Transverse colon (tissue), 4 donors: ENCODE measurements around the gene PYGM. TPM values are rescaled to one million over a fixed set of nuclear protein-coding genes. Genes with fewer than 3 reads are reported as not detected.
A peak's percentile ranks its signal among the peaks of the same experiment; 100 is the strongest.

Source experiments
- DNase-seq: peaks from one replicate; pipeline ENCODE4 v3.0.0-alpha.2; 2019
- H3K27ac ChIP-seq, 4 donors: fragments of 200-600 bp; sonication (generic); 2 replicates each; pipeline ENCODE4 v1.5.1; 2016 to 2018; ENCODE audit warnings: inconsistent platforms in 4 of 4
- H3K27me3 ChIP-seq: fragments of 200-600 bp; sonication (generic); 2 replicates; pipeline ENCODE4 v1.5.1; 2017; ENCODE audit warnings: inconsistent platforms
- H3K36me3 ChIP-seq, 4 donors: fragments of 200-600 bp; sonication (generic); 2 replicates each; pipeline ENCODE4 v1.5.1; 2017 to 2019; ENCODE audit warnings: inconsistent platforms in 4 of 4
- H3K4me1 ChIP-seq, 4 donors: fragments of 200-600 bp; sonication (generic); 2 replicates each; pipeline ENCODE4 v1.5.1; 2017 to 2020; ENCODE audit warnings: inconsistent platforms in 4 of 4
- H3K4me3 ChIP-seq, 4 donors: fragments of 200-600 bp; sonication (generic); 1 replicate in 1 of 4; 2 replicates in 3 of 4; pipeline versions ENCODE4 v1.5.1 to v1.6.1; 2017 to 2019; ENCODE audit warnings: inconsistent platforms in 4 of 4
- H3K9me3 ChIP-seq, 2 donors: fragments of 200-600 bp; sonication (generic); 2 replicates each; pipeline ENCODE4 v1.5.1; 2017 to 2019; ENCODE audit warnings: inconsistent platforms in 2 of 2
- CTCF ChIP-seq, 5 experiments: fragments of 200-600 bp in 3 of 5; fragments of 450-650 bp in 2 of 5; sonication (generic) in 3 of 5; IDR thresholded peaks; 1 replicate in 2 of 5; 2 replicates in 3 of 5; pipeline ENCODE4 v1.5.1; 2016 to 2017; ENCODE audit warnings: antibody characterized with exemption in 5 of 5, inconsistent platforms in 3 of 5, mild to moderate bottlenecking in 2 of 5, moderate library complexity in 1 of 5
- EP300 ChIP-seq: sonication (generic); formaldehyde crosslinking; IDR thresholded peaks from one replicate; pipeline ENCODE4 v1.6.1; 2017; ENCODE audit warnings: antibody characterized with exemption, low read depth
- POLR2A ChIP-seq: fragments of 450-650 bp; IDR thresholded peaks from one replicate; pipeline ENCODE4 v1.6.1; 2016; ENCODE audit warnings: antibody characterized with exemption, mild to moderate bottlenecking, moderate library complexity
- POLR2AphosphoS5 ChIP-seq, 3 donors: sonication (generic); formaldehyde crosslinking; IDR thresholded peaks; one replicate each; pipeline ENCODE4 v1.6.1; 2016; ENCODE audit warnings: antibody characterized with exemption in 3 of 3
- WGBS, 2 donors: methylation state at CpG; one replicate each; pipeline ENCODE4 v1.1.5; 2018; ENCODE audit warnings: low coverage in 1 of 2; 5-methylcytosine and 5-hydroxymethylcytosine counted together
- in situ Hi-C, 4 donors: fragments of 200-750 bp; cut with MboI; loops; one replicate each; pipeline versions ENCODE4 v1.15.0 to v1.15.1; 2017; ENCODE audit warnings: low sequenced_read_pairs in 3 of 4, low pct_ligation_motif_present in 1 of 4, low pct_unique_long_range_greater_than_20kb in 1 of 4
- intact Hi-C: fragments of 100-400 bp; cut with DNase I; formaldehyde crosslinking; loops from one replicate; pipeline ENCODE4 v1.15.1; 2023; ENCODE audit warnings: low total_unique reads
- total RNA-seq, 4 donors: library from RNA; depleted of rRNA; stranded (reverse); fragments of >200 nt; gene quantifications; one replicate each; pipeline ENCODE4 v1.1.0, GENCODE V29; 2016

PYGM gene
- total RNA-seq, 4 donors from 2014 or later, result 1.2 to 7.9 (median 2.2) TPM

DNA sequence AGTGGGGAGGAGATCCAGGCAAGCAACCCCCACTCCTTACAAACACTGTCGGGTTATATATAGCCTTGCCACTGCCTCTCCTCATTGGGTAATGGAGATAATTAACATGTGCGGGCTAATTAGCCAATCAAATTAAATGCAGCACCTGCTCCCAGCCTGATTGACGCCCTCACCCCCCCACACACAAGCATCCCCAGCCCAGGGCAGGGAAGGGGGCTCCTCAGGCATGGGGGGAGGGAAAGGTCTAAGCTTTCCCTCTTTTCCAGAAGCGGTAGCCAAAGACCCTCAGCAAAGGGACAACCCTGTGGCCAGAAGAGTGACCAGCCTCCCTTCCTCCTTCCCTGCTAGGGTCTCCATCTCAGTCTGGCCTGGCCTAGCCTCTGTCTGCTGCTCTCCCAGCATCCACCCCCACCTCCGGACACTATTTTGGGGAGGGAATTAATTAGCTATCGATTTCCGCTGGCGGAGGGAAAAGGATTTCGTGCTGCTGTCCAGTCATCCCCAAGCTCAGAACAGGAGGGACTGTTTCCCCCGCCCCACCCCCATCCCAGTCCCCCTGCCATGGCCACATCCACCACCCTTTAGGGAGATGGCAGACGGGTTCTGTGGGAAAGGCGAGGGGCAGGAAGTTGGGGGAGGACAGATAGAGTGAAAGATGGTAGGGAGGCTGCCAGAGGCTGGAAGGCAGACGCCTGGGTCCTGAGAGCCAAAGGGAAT, 43.9 kb downstream of the PYGM start:
- DNase-seq, result no peak
- Histone ChIP-seq H3K36me3 (no peaks in the 10 kb centered on the region), H3K27ac (no peak overlapping the region), H3K9me3 (no peaks in the 10 kb centered on the region), H3K27me3 (peaks cover 86% of the 10 kb centered on the region), H3K4me3 (no peak overlapping the region), H3K4me1 (peaks cover 0 to 13% (median 4%) of the 10 kb centered on the region in 4 donors)
- in situ Hi-C loops (no loop called here), intact Hi-C loops (no loop called here)
- TF ChIP-seq POLR2A (no peak), POLR2AphosphoS5 (IDR thresholded peaks at IDR 0.05) (no peak), CTCF (IDR thresholded peaks at IDR 0.05) (no peak), EP300 (no peak)
- 16 to 45% methylated on average over 3 to 13 of the region's 13 CpGs for WGBS, 2 donors

GRCh38 chr11:64715110-64715509, 44.7 kb downstream of the PYGM start:
- intact Hi-C loops (no loop called here), in situ Hi-C loops (no loop called here)
- H3K27me3 ChIP-seq, result peaks cover 90% of the 10 kb centered on the region
- H3K4me3 ChIP-seq, result no peak overlapping the region
- peaks cover 0 to 13% (median 4%) of the 10 kb centered on the region in 4 donors for H3K4me1 ChIP-seq
- no peaks in the 10 kb centered on the region for H3K9me3 ChIP-seq
- no peak overlapping the region for H3K27ac ChIP-seq
- TF ChIP-seq CTCF (IDR thresholded peaks at IDR 0.05) (no peak), POLR2AphosphoS5 (IDR thresholded peaks at IDR 0.05) (no peak)
- H3K36me3 ChIP-seq, result no peaks in the 10 kb centered on the region
- WGBS, 2 donors, result 40 to 47% methylated on average over 2 to 5 of the region's 5 CpGs
- no peak for DNase-seq

DNA sequence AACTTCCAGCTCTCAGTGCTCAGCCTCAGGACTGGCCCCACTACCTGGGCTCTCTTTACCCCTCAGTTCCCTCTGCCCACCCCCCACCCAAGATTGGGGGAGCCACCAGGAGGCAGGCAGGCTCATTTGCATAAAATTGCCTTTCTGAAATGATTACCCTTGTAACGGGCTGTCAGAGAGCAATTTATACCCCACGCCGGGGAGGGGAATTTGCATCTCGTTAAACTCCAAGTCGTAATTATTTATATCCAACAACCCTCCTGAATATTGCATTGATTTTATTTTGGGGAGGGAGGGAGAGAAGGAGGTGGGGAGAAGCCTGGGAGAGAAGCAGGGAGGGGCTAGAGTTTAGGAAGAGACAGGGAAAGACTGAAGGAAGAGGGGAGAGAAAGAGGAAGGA, 45.1 kb downstream of the PYGM start:
- H3K4me1 ChIP-seq, result peaks cover 0 to 13% (median 4%) of the 10 kb centered on the region in 4 donors
- no peak overlapping the region for H3K27ac ChIP-seq
- TF ChIP-seq EP300 (no peak), CTCF (IDR thresholded peaks at IDR 0.05) (no peak), POLR2A (no peak), POLR2AphosphoS5 (IDR thresholded peaks at IDR 0.05) (no peak)
- no peaks in the 10 kb centered on the region for H3K36me3 ChIP-seq
- intact Hi-C loops, result loop anchor here (5.0 kb wide), 1 partner anchor 1493 kb away; no protein-coding TSS in a partner anchor
- no peak for DNase-seq
- H3K9me3 ChIP-seq, result no peaks in the 10 kb centered on the region
- 28% methylated on average over 5 of the region's 5 CpGs; no CpG with 5 or more reads in 1 of the 2 donors for WGBS, 2 donors
- in situ Hi-C loops, result no loop called here
- H3K27me3 ChIP-seq, result peaks cover 94% of the 10 kb centered on the region
- H3K4me3 ChIP-seq, result no peak overlapping the region

DNA sequence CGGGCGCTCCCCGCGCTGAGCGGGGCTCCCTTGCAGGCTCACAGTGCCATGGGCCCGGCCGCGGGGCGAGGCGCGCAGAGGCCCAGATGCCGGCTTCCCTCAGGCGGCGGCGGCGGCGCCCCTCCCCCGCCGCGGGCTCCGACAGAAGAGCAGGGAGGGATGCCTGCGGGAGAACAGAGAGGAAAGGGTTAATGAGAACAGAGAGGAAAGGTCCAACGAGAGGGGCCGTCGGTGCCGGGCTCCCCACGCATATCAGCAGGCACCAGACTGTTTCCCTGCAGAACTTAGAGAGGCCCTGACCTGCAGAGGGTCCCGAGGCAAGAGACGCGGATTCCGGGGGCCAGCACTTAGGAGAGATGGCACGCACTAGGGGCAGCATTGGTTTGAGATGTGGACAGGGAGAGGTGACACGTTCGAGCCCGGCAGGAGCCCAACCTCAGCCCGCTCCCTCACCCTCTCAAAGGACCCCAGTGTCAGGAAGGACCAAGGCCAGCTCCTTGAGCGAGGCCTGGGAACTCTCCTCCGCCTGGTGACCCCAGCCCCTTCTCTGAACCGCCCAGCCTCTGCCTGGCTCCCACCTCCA, 45.9 kb downstream of the PYGM start:
- Histone ChIP-seq H3K4me1 (peaks cover 0 to 13% (median 4%) of the 10 kb centered on the region in 4 donors), H3K27me3 (peaks cover 100% of the 10 kb centered on the region), H3K4me3 (peak overlapping the region in 1 of 4 donors; percentile 3), H3K36me3 (no peaks in the 10 kb centered on the region), H3K27ac (no peak overlapping the region), H3K9me3 (no peaks in the 10 kb centered on the region)
- 8% methylated on average over 32 of the region's 39 CpGs; no CpG with 5 or more reads in 1 of the 2 donors for WGBS, 2 donors
- TF ChIP-seq POLR2AphosphoS5 (IDR thresholded peaks at IDR 0.05) (no peak), POLR2A (no peak), CTCF (IDR thresholded peaks at IDR 0.05) (no peak), EP300 (no peak)
- intact Hi-C loops, result loop anchor here (5.0 kb wide), 1 partner anchor 1493 kb away; no protein-coding TSS in a partner anchor
- in situ Hi-C loops, result no loop called here
- DNase-seq, result no peak
